HPDE6-E6E7 (cell line): ENCODE measurements around the gene RLN1.
"Not testable (repeated sequence)": the region's sequence is repeated elsewhere in the genome, so short reads cannot be mapped to it uniquely, and the experiment has no call there.

ENCODE experiments used
- DNase-seq: peaks from one replicate; pipeline ENCODE4 v3.0.0; 2011; ENCODE audit warnings: missing footprints; ENCODE audit errors: extremely low spot score

Gene RLN1, protein sequence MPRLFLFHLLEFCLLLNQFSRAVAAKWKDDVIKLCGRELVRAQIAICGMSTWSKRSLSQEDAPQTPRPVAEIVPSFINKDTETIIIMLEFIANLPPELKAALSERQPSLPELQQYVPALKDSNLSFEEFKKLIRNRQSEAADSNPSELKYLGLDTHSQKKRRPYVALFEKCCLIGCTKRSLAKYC

DNA sequence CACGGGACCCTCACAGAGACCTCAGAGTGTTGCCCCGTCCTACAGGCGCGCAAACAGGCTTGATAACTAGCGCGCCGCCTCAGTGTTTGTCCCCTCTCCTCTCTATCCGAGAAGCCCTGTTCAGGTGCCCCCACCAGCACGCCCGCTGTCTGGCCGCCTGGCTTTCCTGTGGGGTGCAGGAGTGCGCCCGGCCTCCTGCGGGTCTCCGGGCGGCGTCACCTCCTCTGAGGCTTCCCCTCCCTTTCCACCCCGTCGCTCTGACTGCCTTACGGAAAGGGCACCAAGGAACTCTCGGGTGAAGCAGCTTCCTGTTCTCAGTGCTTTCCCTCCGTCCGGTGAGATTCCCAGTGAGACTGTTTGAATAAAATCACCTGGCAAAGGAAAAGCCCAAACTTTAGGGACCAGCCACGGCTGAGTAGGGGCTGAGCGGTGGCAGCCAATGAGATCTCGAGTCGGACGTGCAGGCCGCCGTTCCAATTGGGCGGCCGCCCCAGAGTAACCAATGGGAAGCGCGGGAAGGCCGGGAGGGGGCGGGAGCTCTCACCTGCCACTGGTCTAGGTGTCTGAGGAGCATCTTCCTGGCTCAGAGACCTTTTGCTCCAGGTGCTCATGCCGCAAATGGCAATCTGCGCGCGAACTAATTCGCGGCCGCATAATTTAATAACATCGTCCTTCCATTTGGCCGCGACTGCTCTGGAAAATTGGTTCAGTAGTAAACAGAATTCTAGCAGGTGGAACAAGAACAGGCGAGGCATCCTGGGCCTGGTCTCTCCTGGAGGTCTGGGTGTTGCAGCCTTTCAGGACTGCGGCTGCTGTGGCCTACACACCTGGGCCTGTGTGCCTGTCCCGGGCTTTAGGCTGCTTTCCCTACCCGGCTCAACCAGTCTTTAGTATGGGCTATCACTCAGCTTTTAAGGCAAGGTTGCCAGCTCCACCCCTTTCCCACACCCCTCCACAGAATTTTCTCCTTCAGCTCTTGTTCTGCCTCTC is at the start of gene RLN1:
TSS of gene RLN1 (minus strand) at position 885 of the 990 bp plus-strand sequence. CDS start at position 755, 130 bp downstream.
- DNase-seq = not testable (repeated sequence)

- peak; percentile 6 for DNase-seq
These were observed 49.5 kb upstream of the RLN1 start for GRCh38 chr9:5389109-5389732.

GRCh38 chr9:5388026-5388819 is 48.5 kb upstream of the RLN1 start:
- no peak for DNase-seq

DNA sequence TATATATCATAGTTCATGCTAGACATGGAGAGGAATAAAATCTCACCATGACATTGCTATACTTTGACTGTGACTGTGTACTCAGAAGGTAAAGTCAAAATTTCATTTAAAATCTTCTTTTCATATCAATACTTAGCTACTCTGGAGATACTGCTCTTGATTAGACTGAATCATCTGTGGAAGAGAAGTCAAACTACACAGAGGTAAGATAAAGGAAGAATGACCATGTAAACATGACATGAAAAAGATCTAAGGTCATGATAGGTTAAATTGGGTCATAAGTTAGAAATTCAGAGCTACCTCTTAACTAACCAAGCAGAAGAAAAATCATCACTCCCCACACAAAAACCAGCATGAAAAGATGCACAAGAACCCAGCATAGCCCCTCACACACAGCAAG is 44.8 kb upstream of the RLN1 start:
- DNase-seq = no peak

GRCh38 chr9:5382479-5382878 is 42.8 kb upstream of the RLN1 start:
- no peak for DNase-seq

DNA sequence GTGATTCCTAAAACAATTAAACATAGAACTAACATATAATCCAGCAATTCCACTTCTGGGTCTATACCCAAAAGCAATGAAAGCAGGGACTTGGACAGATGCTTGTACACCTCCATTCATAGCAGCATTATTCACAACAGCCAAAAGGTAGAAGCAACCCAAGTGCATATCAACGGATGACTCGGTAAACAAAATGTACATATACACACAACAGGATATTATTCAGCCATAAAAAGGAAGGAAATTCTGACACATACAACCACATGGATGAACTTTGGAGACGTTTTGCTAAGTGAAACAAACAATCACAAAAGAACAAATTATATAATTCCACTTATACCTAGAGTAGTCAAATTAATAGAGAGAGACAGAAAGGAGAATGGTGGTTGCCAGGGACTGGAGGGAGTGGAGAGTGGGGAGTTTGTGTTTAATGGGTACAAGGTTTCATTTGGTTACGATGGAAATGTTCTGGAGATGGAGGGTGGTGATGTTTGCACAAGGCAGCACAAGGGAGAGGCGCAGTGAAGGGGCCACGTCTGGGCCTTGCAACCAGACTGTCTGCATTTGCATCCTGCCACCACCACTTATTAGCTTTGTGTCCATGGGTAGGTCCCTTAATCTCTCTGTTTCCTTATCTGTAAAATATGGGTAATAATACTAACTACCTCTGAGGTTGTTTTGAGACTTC is 36.3 kb upstream of the RLN1 start:
- no peak for DNase-seq

- DNase-seq = no peak
These were observed 35.4 kb upstream of the RLN1 start for GRCh38 chr9:5375091-5375490.

GRCh38 chr9:5364294-5365024 is 24.8 kb upstream of the RLN1 start:
- no peak for DNase-seq

DNA sequence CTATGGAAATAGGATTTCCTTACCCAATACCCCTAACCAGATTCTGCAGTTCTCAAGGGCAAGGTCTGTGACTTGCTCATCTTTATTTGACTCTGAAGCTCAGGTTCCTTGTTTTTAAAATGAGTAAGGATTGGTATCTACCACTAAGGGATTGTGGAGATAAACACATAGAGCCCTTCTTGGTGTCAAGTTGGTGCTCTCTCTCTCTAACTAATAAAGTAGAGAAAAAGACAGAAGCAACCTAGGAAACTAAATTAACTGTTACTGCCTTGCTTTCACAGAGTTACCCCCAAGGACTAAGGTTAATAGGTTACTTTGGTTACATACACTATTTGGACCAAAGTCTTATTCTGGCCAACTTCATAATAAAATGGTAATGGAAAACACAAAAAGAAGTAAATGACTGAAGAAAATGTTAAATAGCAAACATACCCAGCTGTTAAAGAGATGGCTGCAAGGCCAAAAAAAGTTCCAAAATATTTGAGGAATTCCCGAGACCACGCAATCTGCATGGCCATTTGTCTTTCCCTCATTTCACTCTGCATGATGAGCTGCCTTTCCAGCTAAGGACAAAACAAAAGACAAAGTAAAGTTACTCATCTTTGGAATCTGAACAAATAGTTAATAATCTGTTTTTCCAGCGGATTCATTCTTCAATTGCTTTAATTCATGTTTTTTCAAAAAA is 21.8 kb upstream of the RLN1 start:
- no peak for DNase-seq

- no peak for DNase-seq
These were observed 20.7 kb upstream of the RLN1 start for GRCh38 chr9:5360341-5360740.

- DNase-seq = no peak
These were observed 17.9 kb upstream of the RLN1 start for GRCh38 chr9:5357431-5358105.

DNA sequence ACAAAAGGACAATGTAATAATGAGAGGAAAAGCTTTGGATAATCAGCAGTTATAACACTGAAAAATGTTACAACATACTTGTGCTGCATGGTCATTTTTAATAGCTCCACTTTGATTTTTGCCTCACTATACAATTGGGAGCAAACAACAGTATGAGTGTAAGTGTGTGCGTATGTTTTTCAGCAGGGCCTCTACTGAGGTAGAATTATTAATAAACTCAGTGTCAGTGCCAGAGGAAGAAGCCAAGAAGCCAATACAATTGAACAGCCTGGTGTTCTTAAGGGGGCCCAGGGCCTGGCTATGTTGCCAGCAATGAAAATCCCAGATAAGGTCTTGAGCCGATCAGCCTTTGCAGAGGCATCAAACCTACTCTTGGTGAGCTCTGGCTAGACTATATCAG is 16.1 kb upstream of the RLN1 start:
- DNase-seq = no peak

DNA sequence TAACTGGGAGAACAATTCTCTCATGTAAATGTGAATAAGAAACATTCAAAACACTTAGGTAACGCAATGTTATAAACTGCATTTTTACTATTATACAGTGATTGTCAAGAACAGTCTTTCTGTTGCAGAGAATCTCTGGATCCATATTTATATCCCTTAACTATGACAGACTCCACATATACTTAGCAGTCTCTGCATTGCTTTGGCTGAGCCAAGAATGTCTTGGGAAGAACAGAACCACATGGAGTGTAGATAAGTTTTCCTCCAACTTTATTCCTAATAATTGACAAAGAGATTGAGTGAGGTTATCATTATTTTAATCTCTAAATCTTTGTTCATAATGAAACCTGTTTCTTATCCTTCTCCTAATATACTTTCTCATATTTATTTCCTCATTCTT is 15.6 kb upstream of the RLN1 start:
- DNase-seq = no peak

- no peak for DNase-seq
These were observed 14.5 kb upstream of the RLN1 start for GRCh38 chr9:5354184-5354583.

DNA sequence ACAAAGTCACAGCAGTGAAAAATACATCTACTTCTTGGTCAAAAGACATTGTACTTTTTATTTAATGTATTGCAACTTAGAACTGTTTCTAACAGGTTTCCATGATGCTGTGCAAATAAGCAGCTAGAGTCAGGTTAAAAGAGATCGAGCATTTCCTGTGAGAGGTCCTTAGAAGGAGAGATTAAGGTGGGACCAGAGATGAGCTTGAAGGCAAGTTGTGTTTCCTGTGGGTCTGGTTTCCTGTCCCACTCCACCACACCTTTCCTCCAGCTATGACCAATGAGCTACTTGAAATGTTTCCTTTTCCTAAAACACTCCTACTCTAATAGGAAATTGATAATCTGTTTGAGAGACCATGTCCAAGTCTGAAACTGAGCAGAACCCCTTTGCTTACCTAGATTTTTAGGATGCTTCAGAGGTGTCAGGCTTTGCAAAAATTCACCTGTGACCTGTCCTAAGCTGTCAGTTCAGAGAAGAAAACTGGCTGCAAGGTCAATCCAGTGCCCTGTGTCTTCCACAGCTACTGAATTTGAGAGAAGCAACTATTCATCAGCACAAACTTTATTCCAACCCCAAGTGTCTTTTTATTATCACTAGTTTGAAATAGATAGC is 13.1 kb upstream of the RLN1 start:
- no peak for DNase-seq

GRCh38 chr9:5336688-5337087 is 3.0 kb downstream of the RLN1 start:
- no peak for DNase-seq

DNA sequence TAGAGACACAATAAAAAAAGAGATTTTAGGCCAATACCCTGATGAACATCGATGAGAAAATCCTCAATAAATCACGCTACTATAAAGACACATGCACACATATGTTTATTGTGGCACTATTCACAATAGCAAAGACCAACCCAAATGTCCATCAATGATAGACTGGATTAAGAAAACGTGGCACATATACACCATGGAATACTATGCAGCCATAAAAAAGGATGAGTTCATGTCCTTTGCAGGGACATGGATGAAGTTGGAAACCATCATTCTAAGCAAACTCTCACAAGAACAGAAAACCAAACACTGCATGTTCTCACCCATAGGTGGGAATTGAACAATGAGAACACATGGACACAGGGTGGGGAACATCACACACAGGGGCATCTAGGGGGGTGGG is 8.4 kb downstream of the RLN1 start:
- DNase-seq = not testable (repeated sequence)

- DNase-seq = no peak
These were observed 12.7 kb downstream of the RLN1 start for GRCh38 chr9:5326893-5327548.
